Measurements from ENCODE around the gene GIT1.
A peak's percentile ranks its signal among the peaks of the same experiment; 100 is the strongest.

GRCh38 chr17:29579866-29580771 lies 9.3 kb downstream of the GIT1 start:
- TF ChIP-seq POLR2A (IDR thresholded peaks at IDR 0.05) (no peak), CTCF (IDR thresholded peaks at IDR 0.05) (peak; percentile 81 to 96 (median 92))
